Measurements from ENCODE around the gene OR2M4. TPM values are rescaled to one million over a fixed set of nuclear protein-coding genes. Genes with fewer than 3 reads are reported as not detected.

The OR2M4 gene
- total and polyA plus RNA-seq, 2 of the 4 experiments (the other 2 are of a cell fraction) = not detected

DNA sequence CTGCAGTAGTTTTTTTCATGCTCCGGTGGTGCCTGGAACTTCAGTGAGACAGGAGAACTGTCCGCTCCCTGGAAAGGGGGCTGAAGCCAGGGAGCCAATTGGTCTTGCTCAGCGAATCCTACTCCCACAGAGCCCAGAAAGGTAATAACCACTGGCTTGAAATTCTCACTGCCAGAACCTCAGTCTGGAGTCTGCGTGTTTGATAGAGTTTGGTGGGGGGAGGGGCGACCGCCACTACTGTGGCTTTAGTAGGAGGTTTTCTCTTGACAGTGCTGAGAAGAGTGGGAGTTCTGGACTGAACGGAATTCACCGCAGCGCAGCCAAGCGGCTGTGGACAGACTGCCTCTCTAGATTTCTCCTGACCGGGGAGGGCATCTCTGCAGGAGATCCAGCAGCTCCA lies 42.2 kb upstream of the OR2M4 start:
- no TSS peak for BruUV-seq (replicated peaks)
- Histone ChIP-seq H3K27ac (ENCODE audit: insufficient read depth, low read length) (no peak overlapping the region), H3K18ac (ENCODE audit: low read depth, low read length) (no peak overlapping the region), H4K8ac (ENCODE audit: low read depth in 2 of 2, low read length in 2 of 2) (no peak overlapping the region), H2AK9ac (replicated peaks; ENCODE audit: low read depth, low read length, poor library complexity) (no peak overlapping the region), H3K4me3 (ENCODE audit: insufficient read depth, low read depth, low read length) (no peak overlapping the region), H4K20me1 (ENCODE audit: insufficient read depth, low read length) (no peaks in the 10 kb centered on the region), H3K79me1 (ENCODE audit: low read depth in 1 of 2, low read length in 2 of 2) (no peaks in the 10 kb centered on the region), H3K27me3 (ENCODE audit: control insufficient read depth, insufficient read depth, low read length) (no peaks in the 10 kb centered on the region), H2BK5ac (ENCODE audit: low read depth, low read length, poor library complexity, severe bottlenecking) (no peak overlapping the region), H3K14ac (replicated peaks; ENCODE audit: low read depth, low read length) (no peak overlapping the region), H3K9me3 (ENCODE audit: control insufficient read depth, insufficient read depth, low read length) (peaks cover 16% of the 10 kb centered on the region), H2AFZ (replicated peaks; ENCODE audit: low read length, poor library complexity) (no peak overlapping the region), H4K91ac (ENCODE audit: insufficient read depth, low read depth, low read length) (no peak overlapping the region), H3K4me2 (ENCODE audit: low read depth, low read length) (no peak overlapping the region), H4K5ac (ENCODE audit: low read depth, low read length) (no peak overlapping the region), H2BK15ac (ENCODE audit: low read depth, low read length) (no peak overlapping the region), H2AK5ac (ENCODE audit: low read depth, low read length) (no peak overlapping the region), H3K23ac (ENCODE audit: low read depth, low read length) (no peak overlapping the region), H3K4ac (ENCODE audit: low read depth, low read length) (no peak overlapping the region), H3K36me3 (ENCODE audit: control insufficient read depth, insufficient read depth, low read length) (no peaks in the 10 kb centered on the region), H3K9me1 (ENCODE audit: insufficient read depth, low read length) (no peaks in the 10 kb centered on the region), H3K56ac (ENCODE audit: extremely low read depth, insufficient read depth, low read length) (no peak overlapping the region), H2BK120ac (ENCODE audit: low read depth, low read length) (no peak overlapping the region), H2BK20ac (ENCODE audit: low read depth, low read length) (no peak overlapping the region), H3K9ac (ENCODE audit: low read depth, low read length) (no peak overlapping the region), H3K4me1 (ENCODE audit: control insufficient read depth, insufficient read depth, low read length) (no peaks in the 10 kb centered on the region)
- in situ Hi-C loops (cut with MboI; ENCODE audit: low sequenced_read_pairs) (no loop called here), dilution Hi-C loops (cut with HindIII; ENCODE audit: low sequenced_read_pairs, unreplicated experiment) (no loop called here), intact Hi-C loops (cut with micrococcal nuclease) (no loop called here)
- ChIA-PET POLR2A (ENCODE audit: unreplicated experiment) (no interaction called here), CTCF (no interaction called here)
- ATAC-seq (ENCODE audit: low read depth) (no peak), DNase-seq (no peak)
- WGBS, 2 experiments (ENCODE audit: extremely low coverage in 2 of 2, insufficient read length in 1 of 2) = 69% methylated on average over 3 of the region's 11 CpGs; no CpG with 5 or more reads in 1 of the 2 experiments
- TF ChIP-seq BHLHE40 (IDR thresholded peaks at IDR 0.05; ENCODE audit: low read depth, low read length) (no peak), MAZ (IDR thresholded peaks at IDR 0.05; ENCODE audit: borderline replicate concordance, low read depth, low read length) (no peak), SMC3 (IDR thresholded peaks at IDR 0.05; ENCODE audit: low read depth, low read length) (no peak), CHD1 (IDR thresholded peaks at IDR 0.05; ENCODE audit: low read depth, low read length) (no peak), NFE2L2 (IDR thresholded peaks at IDR 0.05; ENCODE audit: low read depth, low read length) (no peak)
- TF ChIP-seq, protein P1, sequence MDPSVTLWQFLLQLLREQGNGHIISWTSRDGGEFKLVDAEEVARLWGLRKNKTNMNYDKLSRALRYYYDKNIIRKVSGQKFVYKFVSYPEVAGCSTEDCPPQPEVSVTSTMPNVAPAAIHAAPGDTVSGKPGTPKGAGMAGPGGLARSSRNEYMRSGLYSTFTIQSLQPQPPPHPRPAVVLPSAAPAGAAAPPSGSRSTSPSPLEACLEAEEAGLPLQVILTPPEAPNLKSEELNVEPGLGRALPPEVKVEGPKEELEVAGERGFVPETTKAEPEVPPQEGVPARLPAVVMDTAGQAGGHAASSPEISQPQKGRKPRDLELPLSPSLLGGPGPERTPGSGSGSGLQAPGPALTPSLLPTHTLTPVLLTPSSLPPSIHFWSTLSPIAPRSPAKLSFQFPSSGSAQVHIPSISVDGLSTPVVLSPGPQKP (IDR thresholded peaks at IDR 0.05; ENCODE audit: borderline replicate concordance, low read depth, low read length) = no peak
- TF ChIP-seq, protein P2, sequence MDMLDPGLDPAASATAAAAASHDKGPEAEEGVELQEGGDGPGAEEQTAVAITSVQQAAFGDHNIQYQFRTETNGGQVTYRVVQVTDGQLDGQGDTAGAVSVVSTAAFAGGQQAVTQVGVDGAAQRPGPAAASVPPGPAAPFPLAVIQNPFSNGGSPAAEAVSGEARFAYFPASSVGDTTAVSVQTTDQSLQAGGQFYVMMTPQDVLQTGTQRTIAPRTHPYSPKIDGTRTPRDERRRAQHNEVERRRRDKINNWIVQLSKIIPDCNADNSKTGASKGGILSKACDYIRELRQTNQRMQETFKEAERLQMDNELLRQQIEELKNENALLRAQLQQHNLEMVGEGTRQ (IDR thresholded peaks at IDR 0.05; ENCODE audit: low read depth, low read length) = no peak

All from IMR-90 (cell line).